Measurements from ENCODE around the gene MAN1A2.
"Not testable (repeated sequence)": the region's sequence is repeated elsewhere in the genome, so short reads cannot be mapped to it uniquely, and the experiment has no call there.

Gene MAN1A2

GRCh38 chr1:117535821-117536220 is 168.6 kb downstream of the MAN1A2 start:
- no peaks in the 10 kb centered on the region for H3K36me3 Mint-ChIP-seq
- no peak overlapping the region for H3K27ac Mint-ChIP-seq
- no peak for ATAC-seq

DNA sequence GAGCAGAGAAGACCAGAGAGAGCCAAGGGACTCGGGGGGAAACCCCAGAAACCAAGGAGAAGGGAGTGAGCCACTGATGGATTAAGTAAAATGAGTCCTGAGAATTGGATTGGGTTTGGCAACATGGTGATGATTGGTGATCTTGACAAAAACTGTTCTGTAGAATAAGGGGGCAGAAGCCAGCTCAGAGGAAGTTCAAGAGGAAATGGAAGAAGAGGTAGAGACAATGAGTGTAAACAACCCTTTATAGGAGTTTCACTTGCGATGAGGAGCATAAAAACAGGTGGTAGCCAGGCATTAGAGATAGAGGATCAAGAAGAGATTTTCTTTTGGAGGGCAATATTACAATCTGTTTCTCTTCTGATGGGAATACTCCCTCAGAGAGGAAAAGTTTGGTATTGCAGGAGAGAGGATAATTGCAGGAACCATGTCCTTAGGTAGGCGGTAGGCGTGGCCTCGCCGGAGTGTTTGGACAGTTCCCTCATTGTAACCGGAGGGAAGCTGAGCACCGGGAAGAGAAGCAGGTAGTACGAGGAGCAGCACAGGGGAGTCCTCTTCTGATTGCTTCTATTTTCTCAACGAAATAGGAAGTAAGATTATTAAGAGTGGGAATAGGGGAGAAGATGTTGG is 170.2 kb downstream of the MAN1A2 start:
- H3K9me3 Mint-ChIP-seq, result no peaks in the 10 kb centered on the region
- no peaks in the 10 kb centered on the region for H3K4me1 Mint-ChIP-seq
- no peak overlapping the region for H3K4me3 Mint-ChIP-seq
- no peaks in the 10 kb centered on the region for H3K36me3 Mint-ChIP-seq
- peak; percentile 39 for ATAC-seq
- no peak overlapping the region for H3K27ac Mint-ChIP-seq
- H3K27me3 Mint-ChIP-seq, result no peaks in the 10 kb centered on the region

More at GRCh38 chr1:117535821-117536220, 168.6 kb downstream of the MAN1A2 start:
- H3K4me1 Mint-ChIP-seq, result no peaks in the 10 kb centered on the region
- no peak overlapping the region for H3K4me3 Mint-ChIP-seq
- H3K27me3 Mint-ChIP-seq, result no peaks in the 10 kb centered on the region
- no peaks in the 10 kb centered on the region for H3K9me3 Mint-ChIP-seq

DNA sequence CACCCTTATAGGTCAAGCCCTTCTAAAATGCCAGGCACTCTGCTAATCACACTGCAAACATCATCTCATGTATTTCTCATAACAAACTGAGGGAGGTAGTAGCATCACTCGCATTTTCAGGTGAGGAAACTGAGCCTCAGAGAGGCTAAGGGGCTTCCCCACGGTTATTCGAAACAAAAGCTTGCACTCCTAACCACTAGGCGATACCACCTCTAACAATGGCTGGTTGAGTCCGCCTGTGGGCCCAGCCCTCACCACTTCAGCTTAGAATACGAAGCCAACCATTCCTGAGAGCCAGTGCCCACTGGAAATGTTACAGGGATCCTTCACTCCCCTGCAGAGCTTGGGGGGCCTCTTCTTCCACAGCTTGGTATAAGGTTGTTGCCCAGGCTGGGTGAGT is 173.3 kb downstream of the MAN1A2 start:
- no peaks in the 10 kb centered on the region for H3K4me1 Mint-ChIP-seq
- H3K27me3 Mint-ChIP-seq, result no peaks in the 10 kb centered on the region
- H3K4me3 Mint-ChIP-seq, result no peak overlapping the region
- H3K9me3 Mint-ChIP-seq, result no peaks in the 10 kb centered on the region
- no peak for ATAC-seq
- no peaks in the 10 kb centered on the region for H3K36me3 Mint-ChIP-seq
- H3K27ac Mint-ChIP-seq, result no peak overlapping the region

DNA sequence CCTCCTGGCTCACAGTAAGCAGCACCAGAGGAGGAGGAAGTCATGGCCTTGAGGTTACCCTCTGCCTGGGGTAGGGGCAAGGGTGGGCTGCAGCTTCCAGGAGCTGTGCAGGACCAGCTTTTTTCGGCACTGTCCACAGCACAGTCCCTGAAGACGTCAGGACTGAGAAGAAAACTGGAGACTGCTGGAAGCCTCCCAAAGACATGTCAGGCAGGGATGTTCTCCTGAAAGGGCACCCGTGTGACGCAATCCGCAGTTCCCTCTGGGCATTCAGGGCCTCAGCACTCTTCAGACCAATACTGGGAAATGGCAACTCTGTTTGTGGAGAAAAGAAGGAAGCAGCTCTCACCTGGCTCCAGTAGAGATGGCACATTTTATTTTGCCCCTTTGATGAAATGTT is 173.8 kb downstream of the MAN1A2 start:
- Mint-ChIP-seq H3K9me3 (no peaks in the 10 kb centered on the region), H3K36me3 (no peaks in the 10 kb centered on the region), H3K4me1 (no peaks in the 10 kb centered on the region), H3K27me3 (no peaks in the 10 kb centered on the region), H3K4me3 (no peak overlapping the region), H3K27ac (no peak overlapping the region)
- ATAC-seq, result no peak

DNA sequence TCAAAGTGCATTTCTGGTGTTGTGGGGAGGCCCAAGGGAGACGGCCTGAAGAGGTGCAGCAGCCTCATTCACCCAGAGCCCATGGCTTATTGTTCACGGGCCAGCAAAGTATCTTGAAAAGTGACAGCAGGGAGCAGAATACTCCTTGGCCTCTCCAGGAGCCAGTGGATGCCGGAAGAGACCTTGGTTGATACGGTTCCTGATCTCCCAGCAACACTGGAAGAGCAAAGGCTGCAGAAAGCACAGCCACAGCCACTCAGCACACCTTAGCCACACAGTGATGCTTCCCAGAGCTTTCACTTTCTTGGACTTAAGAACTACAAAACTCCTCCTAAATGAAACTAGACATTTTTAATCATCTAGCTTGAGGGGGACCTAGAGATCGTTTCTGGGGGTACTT is 174.3 kb downstream of the MAN1A2 start:
- Mint-ChIP-seq H3K4me1 (no peaks in the 10 kb centered on the region), H3K27ac (no peak overlapping the region), H3K36me3 (no peaks in the 10 kb centered on the region), H3K4me3 (no peak overlapping the region), H3K27me3 (no peaks in the 10 kb centered on the region), H3K9me3 (no peaks in the 10 kb centered on the region)
- no peak for ATAC-seq

GRCh38 chr1:117544509-117545109 is 177.4 kb downstream of the MAN1A2 start:
- no peaks in the 10 kb centered on the region for H3K36me3 Mint-ChIP-seq
- ATAC-seq, result no peak
- H3K27me3 Mint-ChIP-seq, result no peaks in the 10 kb centered on the region
- no peaks in the 10 kb centered on the region for H3K4me1 Mint-ChIP-seq
- H3K4me3 Mint-ChIP-seq, result no peak overlapping the region
- no peaks in the 10 kb centered on the region for H3K9me3 Mint-ChIP-seq
- no peak overlapping the region for H3K27ac Mint-ChIP-seq

DNA sequence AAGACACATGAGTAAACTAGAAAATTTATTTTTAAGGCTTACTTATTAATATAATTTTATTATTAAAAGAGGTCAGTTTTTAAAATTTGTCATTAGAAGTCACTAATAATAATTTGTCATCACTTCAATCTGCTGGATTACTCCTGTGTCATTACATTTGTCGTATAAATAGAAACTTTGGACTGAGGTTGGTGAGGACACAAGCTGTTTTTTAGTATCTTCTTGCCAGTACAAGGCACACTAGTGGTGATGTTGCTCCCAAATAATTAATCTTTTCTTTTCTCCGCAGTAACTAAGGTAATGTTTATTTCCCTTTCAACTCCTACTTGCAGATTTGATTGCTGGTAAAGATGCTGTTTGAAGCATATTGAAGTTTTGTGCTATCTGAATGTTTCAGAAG is 179.2 kb downstream of the MAN1A2 start:
- H3K4me3 Mint-ChIP-seq, result no peak overlapping the region
- no peaks in the 10 kb centered on the region for H3K9me3 Mint-ChIP-seq
- no peaks in the 10 kb centered on the region for H3K4me1 Mint-ChIP-seq
- no peak overlapping the region for H3K27ac Mint-ChIP-seq
- H3K27me3 Mint-ChIP-seq, result no peaks in the 10 kb centered on the region
- no peak for ATAC-seq
- no peaks in the 10 kb centered on the region for H3K36me3 Mint-ChIP-seq

- Mint-ChIP-seq H3K36me3 (no peaks in the 10 kb centered on the region), H3K4me1 (peaks cover 12% of the 10 kb centered on the region), H3K27ac (no peak overlapping the region), H3K9me3 (no peaks in the 10 kb centered on the region), H3K27me3 (no peaks in the 10 kb centered on the region), H3K4me3 (no peak overlapping the region)
- ATAC-seq, result no peak
Observed at GRCh38 chr1:117553471-117553870, 186.2 kb downstream of the MAN1A2 start.

DNA sequence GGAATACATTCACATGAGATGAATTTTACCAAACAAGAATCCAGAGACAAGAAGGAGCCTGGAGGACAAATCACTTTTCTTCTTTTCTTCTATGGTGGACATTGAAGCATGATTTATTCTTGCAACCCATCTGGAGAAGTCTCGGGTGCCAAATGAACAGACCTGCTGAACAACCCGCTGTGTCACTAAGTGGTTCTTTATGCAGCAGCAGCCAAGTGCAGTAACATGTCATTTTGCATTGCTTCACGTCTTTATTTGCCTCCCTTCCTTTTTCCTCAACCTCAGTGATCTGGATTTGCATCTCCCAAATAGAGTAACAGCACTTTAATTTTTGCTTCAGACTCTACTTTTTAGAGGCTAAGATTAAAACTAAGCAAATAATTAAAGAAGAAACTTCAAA is 188.6 kb downstream of the MAN1A2 start:
- Mint-ChIP-seq H3K4me1 (peaks cover 12% of the 10 kb centered on the region), H3K27ac (no peak overlapping the region), H3K36me3 (peaks cover 10% of the 10 kb centered on the region), H3K27me3 (no peaks in the 10 kb centered on the region), H3K4me3 (no peak overlapping the region), H3K9me3 (peaks cover 7% of the 10 kb centered on the region)
- no peak for ATAC-seq

GRCh38 chr1:117556341-117556740 is 189.1 kb downstream of the MAN1A2 start:
- no peak for ATAC-seq
- Mint-ChIP-seq H3K9me3 (peaks cover 7% of the 10 kb centered on the region), H3K36me3 (peaks cover 10% of the 10 kb centered on the region), H3K4me1 (peaks cover 12% of the 10 kb centered on the region), H3K27ac (no peak overlapping the region), H3K4me3 (no peak overlapping the region), H3K27me3 (no peaks in the 10 kb centered on the region)

DNA sequence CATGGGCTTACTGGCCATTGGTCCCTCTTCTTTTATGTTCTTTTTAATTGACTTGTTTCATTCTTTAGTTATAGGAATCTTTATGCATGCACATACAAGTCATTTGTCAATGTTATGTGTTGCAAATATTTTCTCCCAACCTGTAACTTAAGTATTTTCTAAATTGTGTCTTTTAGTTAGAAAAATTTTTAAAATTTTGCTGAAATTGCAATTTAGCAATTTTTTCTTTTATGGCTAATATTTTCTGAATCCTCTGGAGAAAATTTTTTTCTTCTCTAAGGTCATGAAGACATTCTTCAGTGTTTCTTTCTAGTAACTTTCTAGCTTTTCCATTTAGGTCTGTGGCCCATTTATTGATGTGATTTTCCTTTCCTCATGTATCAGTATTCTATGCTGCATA is 189.7 kb downstream of the MAN1A2 start:
- Mint-ChIP-seq H3K27me3 (no peaks in the 10 kb centered on the region), H3K36me3 (peaks cover 10% of the 10 kb centered on the region), H3K4me1 (peaks cover 12% of the 10 kb centered on the region), H3K9me3 (peaks cover 7% of the 10 kb centered on the region), H3K27ac (no peak overlapping the region), H3K4me3 (no peak overlapping the region)
- ATAC-seq, result no peak

GRCh38 chr1:117558451-117558850 is 191.2 kb downstream of the MAN1A2 start:
- ATAC-seq, H3K27ac Mint-ChIP-seq, H3K9me3 Mint-ChIP-seq, H3K4me3 Mint-ChIP-seq, H3K27me3 Mint-ChIP-seq: not testable (repeated sequence)
- Mint-ChIP-seq H3K4me1 (peaks cover 12% of the 10 kb centered on the region), H3K36me3 (peaks cover 10% of the 10 kb centered on the region)

DNA sequence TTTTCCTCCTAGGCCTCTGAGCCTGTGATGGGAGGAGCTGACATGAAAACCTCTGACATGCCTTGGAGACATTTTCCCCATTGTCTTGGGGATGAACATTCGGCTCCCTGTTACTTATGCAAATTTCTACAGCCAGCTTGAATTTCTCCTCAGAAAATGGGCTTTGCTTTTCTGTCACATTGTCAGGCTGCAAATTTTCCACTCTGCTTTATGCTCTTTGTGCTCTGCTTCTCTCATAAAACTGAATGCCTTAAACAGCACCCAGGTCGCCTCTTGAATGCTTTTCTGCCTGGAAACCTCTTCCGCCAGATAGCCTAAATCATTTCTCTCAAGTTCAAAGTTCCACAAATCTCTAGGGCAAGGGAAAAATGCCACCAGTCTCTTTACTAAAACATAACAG is 191.9 kb downstream of the MAN1A2 start:
- Mint-ChIP-seq H3K4me1 (peaks cover 13% of the 10 kb centered on the region), H3K4me3 (no peak overlapping the region), H3K36me3 (peaks cover 10% of the 10 kb centered on the region), H3K27ac (no peak overlapping the region), H3K27me3 (peaks cover 5% of the 10 kb centered on the region), H3K9me3 (peaks cover 7% of the 10 kb centered on the region)
- ATAC-seq, result no peak

DNA sequence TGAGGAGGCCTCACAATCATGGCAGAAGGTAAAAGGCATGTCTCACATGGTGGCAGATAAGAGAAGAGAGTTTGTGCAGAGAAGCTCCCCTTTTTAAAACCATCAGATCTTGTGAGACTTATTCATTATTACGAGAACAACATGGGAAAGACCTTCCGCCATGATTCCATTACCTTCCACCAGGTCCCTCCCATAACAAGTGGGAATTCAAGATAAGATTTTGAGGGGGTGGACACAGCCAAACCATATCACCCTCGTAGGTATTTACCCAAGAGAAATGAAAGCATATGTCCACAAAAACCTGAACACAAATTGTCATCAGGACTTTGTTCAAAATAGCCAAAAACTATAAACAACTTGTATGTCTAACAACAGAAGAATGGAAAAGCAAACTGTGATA is 192.7 kb downstream of the MAN1A2 start:
- Mint-ChIP-seq H3K27ac (no peak overlapping the region), H3K27me3 (peaks cover 13% of the 10 kb centered on the region), H3K9me3 (peaks cover 7% of the 10 kb centered on the region), H3K4me3 (no peak overlapping the region), H3K4me1 (peaks cover 22% of the 10 kb centered on the region), H3K36me3 (peaks cover 10% of the 10 kb centered on the region)
- ATAC-seq, result no peak

DNA sequence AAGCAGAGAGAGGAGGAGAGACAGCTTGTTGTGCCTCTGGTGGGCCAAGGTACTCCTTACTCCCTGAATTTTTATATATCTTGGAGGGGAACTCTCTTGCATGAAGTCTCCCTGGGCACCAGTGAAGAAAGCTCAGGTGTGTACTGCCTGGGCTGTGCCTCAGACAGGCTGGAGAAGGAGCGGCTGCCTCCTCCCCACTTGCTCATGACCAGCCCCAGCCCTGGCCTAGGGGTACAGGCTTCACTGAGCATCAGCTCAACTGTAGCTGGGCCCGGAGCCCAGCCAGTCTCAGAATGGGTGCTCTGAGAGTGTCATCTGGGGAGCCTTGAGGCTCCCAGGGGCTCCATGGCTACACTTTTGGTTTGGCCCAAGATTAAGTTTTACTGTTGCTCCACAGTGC is 193.8 kb downstream of the MAN1A2 start:
- ATAC-seq, result no peak
- peaks cover 15% of the 10 kb centered on the region for H3K27me3 Mint-ChIP-seq
- H3K4me1 Mint-ChIP-seq, result peaks cover 19% of the 10 kb centered on the region
- peaks cover 7% of the 10 kb centered on the region for H3K9me3 Mint-ChIP-seq
- H3K4me3 Mint-ChIP-seq, result no peak overlapping the region
- no peak overlapping the region for H3K27ac Mint-ChIP-seq
- peaks cover 10% of the 10 kb centered on the region for H3K36me3 Mint-ChIP-seq

- no peak overlapping the region for H3K4me3 Mint-ChIP-seq
- peaks cover 15% of the 10 kb centered on the region for H3K27me3 Mint-ChIP-seq
Observed at GRCh38 chr1:117561551-117561950, 194.3 kb downstream of the MAN1A2 start.

More at GRCh38 chr1:117561551-117561950, 194.3 kb downstream of the MAN1A2 start:
- Mint-ChIP-seq H3K36me3 (peaks cover 10% of the 10 kb centered on the region), H3K27ac (no peak overlapping the region), H3K4me1 (peaks cover 15% of the 10 kb centered on the region), H3K9me3 (peaks cover 7% of the 10 kb centered on the region)
- no peak for ATAC-seq

Data from stimulated activated memory B cell treated with anti-CD40 and anti-IgM and Interleukin-4, amounts not matched to agents 10 μg/mL and 1 μg/mL and 100 μg/mL, for 72 hours (primary cell).